Endothelial cell (in vitro differentiated cells): ENCODE data around the gene LARP6. TPM values are rescaled to one million over a fixed set of nuclear protein-coding genes. Genes with fewer than 3 reads are reported as not detected.

Experiments
- DNase-seq: peaks from one replicate; pipeline ENCODE4 v3.0.0; 2021; ENCODE audit warnings: low spot score
- H3K27ac Mint-ChIP-seq: one replicate; pipeline ENCODE4 v1.8.0; 2021; ENCODE audit warnings: mixed read lengths, inconsistent platforms; ENCODE audit not compliant: unreplicated experiment
- H3K27me3 Mint-ChIP-seq: one replicate; pipeline ENCODE4 v1.8.0; 2021; ENCODE audit warnings: mild to moderate bottlenecking, moderate library complexity, mixed read lengths, inconsistent platforms; ENCODE audit not compliant: unreplicated experiment
- H3K36me3 Mint-ChIP-seq: one replicate; pipeline ENCODE4 v1.8.0; 2021; ENCODE audit warnings: mild to moderate bottlenecking, low read depth, mixed read lengths, inconsistent platforms; ENCODE audit not compliant: unreplicated experiment
- H3K4me1 Mint-ChIP-seq: one replicate; pipeline ENCODE4 v1.8.0; 2021; ENCODE audit warnings: mild to moderate bottlenecking, mixed read lengths, inconsistent platforms; ENCODE audit not compliant: unreplicated experiment
- H3K4me3 Mint-ChIP-seq: one replicate; pipeline ENCODE4 v1.8.0; 2021; ENCODE audit warnings: mild to moderate bottlenecking, mixed read lengths, inconsistent platforms; ENCODE audit not compliant: unreplicated experiment
- H3K9me3 Mint-ChIP-seq: one replicate; pipeline ENCODE4 v1.8.0; 2021; ENCODE audit warnings: mixed read lengths, inconsistent platforms; ENCODE audit not compliant: unreplicated experiment
- CTCF ChIP-seq: fragments of 200-600 bp; sonication (generic); IDR thresholded peaks from one replicate; pipeline ENCODE4 v1.5.0; 2021; ENCODE audit warnings: antibody characterized with exemption; ENCODE audit not compliant: unreplicated experiment
- total RNA-seq: library from RNA; stranded (reverse); fragmentation: NEBNext Ultra II Directional; extraction: Animal tissue kit (Norgen Biotek cat#: 25700); gene quantifications from one replicate; pipeline ENCODE4 v1.2.1, GENCODE V29; 2021; ENCODE audit not compliant: unreplicated experiment

LARP6 gene
- total RNA-seq, 1 donor from 2014 or later: 4.5 TPM

- H3K4me3 Mint-ChIP-seq: no peak overlapping the region
- no peak for DNase-seq
- peaks cover 3% of the 10 kb centered on the region for H3K4me1 Mint-ChIP-seq
- peaks cover 9% of the 10 kb centered on the region for H3K36me3 Mint-ChIP-seq
- no peak overlapping the region for H3K27ac Mint-ChIP-seq
- no peaks in the 10 kb centered on the region for H3K27me3 Mint-ChIP-seq
- peaks cover 4% of the 10 kb centered on the region for H3K9me3 Mint-ChIP-seq
- TF ChIP-seq CTCF: no peak
These were observed 19.8 kb downstream of the LARP6 start for GRCh38 chr15:70833861-70834765.

- peaks cover 3% of the 10 kb centered on the region for H3K4me1 Mint-ChIP-seq
- no peak for TF ChIP-seq CTCF
- H3K27me3 Mint-ChIP-seq: no peaks in the 10 kb centered on the region
- no peak overlapping the region for H3K4me3 Mint-ChIP-seq
- H3K27ac Mint-ChIP-seq: no peak overlapping the region
- H3K36me3 Mint-ChIP-seq: peaks cover 9% of the 10 kb centered on the region
- DNase-seq: no peak
- peaks cover 4% of the 10 kb centered on the region for H3K9me3 Mint-ChIP-seq
These were observed 20.5 kb downstream of the LARP6 start for GRCh38 chr15:70833422-70833821.

- Mint-ChIP-seq H3K36me3 (peaks cover 9% of the 10 kb centered on the region), H3K9me3 (peaks cover 4% of the 10 kb centered on the region), H3K4me1 (peaks cover 8% of the 10 kb centered on the region), H3K4me3 (no peak overlapping the region), H3K27me3 (no peaks in the 10 kb centered on the region), H3K27ac (no peak overlapping the region)
- TF ChIP-seq CTCF: no peak
- DNase-seq: no peak
These were observed 21.8 kb downstream of the LARP6 start for GRCh38 chr15:70832176-70832575.

GRCh38 chr15:70831094-70831911, 22.7 kb downstream of the LARP6 start:
- Mint-ChIP-seq H3K4me1 (peaks cover 8% of the 10 kb centered on the region), H3K4me3 (no peak overlapping the region), H3K27me3 (no peaks in the 10 kb centered on the region), H3K27ac (no peak overlapping the region), H3K36me3 (peaks cover 9% of the 10 kb centered on the region), H3K9me3 (peaks cover 4% of the 10 kb centered on the region)
- DNase-seq: no peak
- TF ChIP-seq CTCF: no peak
